Measurements from ENCODE around the gene RGL1.

The RGL1 gene

GRCh38 chr1:183967914-183968313 lies 163.0 kb downstream of the RGL1 start:
- DNase-seq: no peak

- no peak for DNase-seq
Observed at GRCh38 chr1:183968386-183968785, 163.5 kb downstream of the RGL1 start.

GRCh38 chr1:183970516-183971300 lies 165.8 kb downstream of the RGL1 start:
- DNase-seq: no peak

GRCh38 chr1:183975651-183976050 lies 170.7 kb downstream of the RGL1 start:
- no peak for DNase-seq

GRCh38 chr1:183977717-183978116 lies 172.8 kb downstream of the RGL1 start:
- no peak for DNase-seq
